ENCODE data around the gene CRK. TPM values are rescaled to one million over a fixed set of nuclear protein-coding genes. Genes with fewer than 3 reads are reported as not detected.
A peak's percentile ranks its signal among the peaks of the same experiment; 100 is the strongest.

The CRK gene
- total RNA-seq, 2 donors from 2014 or later, result 50.5 to 52.3 TPM

GRCh38 chr17:1440921-1441320 lies 15.1 kb downstream of the CRK start:
- no peaks in the 10 kb centered on the region for H3K9me3 Mint-ChIP-seq
- DNase-seq, result no peak
- H3K4me1 Mint-ChIP-seq, result peaks cover 5% of the 10 kb centered on the region

GRCh38 chr17:1438593-1439083 lies 17.4 kb downstream of the CRK start:
- Histone ChIP-seq H3K27ac (ENCODE audit: low read depth, low read length) (no peak overlapping the region), H3K4me3 (ENCODE audit: low read length) (no peak overlapping the region), H3K4me1 (ENCODE audit: control insufficient read depth, insufficient read depth, low read length) (no peaks in the 10 kb centered on the region), H3K9me3 (ENCODE audit: control insufficient read depth, low read length) (no peaks in the 10 kb centered on the region), H3K36me3 (ENCODE audit: control insufficient read depth, insufficient read depth, low read length) (peaks cover 73% of the 10 kb centered on the region), H3K9ac (ENCODE audit: extremely low read depth, low read length, poor library complexity, severe bottlenecking) (peak overlapping the region; percentile 25), H3K27me3 (ENCODE audit: control insufficient read depth, insufficient read depth, low read length, poor library complexity, severe bottlenecking) (no peaks in the 10 kb centered on the region)
- Mint-ChIP-seq H3K27ac (peak overlapping the region; percentile 77), H3K4me3 (no peak overlapping the region), H3K4me1 (peaks cover 5% of the 10 kb centered on the region), H3K36me3 (ENCODE audit: low read depth) (peaks cover 64% of the 10 kb centered on the region), H3K9me3 (no peaks in the 10 kb centered on the region), H3K27me3 (ENCODE audit: insufficient read depth) (no peaks in the 10 kb centered on the region)
- TF ChIP-seq CTCF (conservative IDR thresholded peaks at IDR 0.05), result no peak
- 74 to 91% methylated on average over 11 of the region's 11 CpGs for WGBS, 2 experiments (ENCODE audit: insufficient coverage in 1 of 2, insufficient read length in 1 of 2)
- DNase-seq, result no peak

More at GRCh38 chr17:1440921-1441320, 15.1 kb downstream of the CRK start:
- Histone ChIP-seq H3K9ac (ENCODE audit: extremely low read depth, low read length, poor library complexity, severe bottlenecking) (no peak overlapping the region), H3K9me3 (ENCODE audit: control insufficient read depth, low read length) (no peaks in the 10 kb centered on the region), H3K27ac (ENCODE audit: low read depth, low read length) (no peak overlapping the region), H3K4me3 (ENCODE audit: low read length) (no peak overlapping the region), H3K4me1 (ENCODE audit: control insufficient read depth, insufficient read depth, low read length) (no peaks in the 10 kb centered on the region), H3K27me3 (ENCODE audit: control insufficient read depth, insufficient read depth, low read length, poor library complexity, severe bottlenecking) (no peaks in the 10 kb centered on the region), H3K36me3 (ENCODE audit: control insufficient read depth, insufficient read depth, low read length) (peaks cover 60% of the 10 kb centered on the region)
- H3K4me3 Mint-ChIP-seq, result no peak overlapping the region
- H3K36me3 Mint-ChIP-seq (ENCODE audit: low read depth), result peaks cover 55% of the 10 kb centered on the region
- H3K27me3 Mint-ChIP-seq (ENCODE audit: insufficient read depth), result no peaks in the 10 kb centered on the region
- H3K27ac Mint-ChIP-seq, result no peak overlapping the region
- TF ChIP-seq CTCF (conservative IDR thresholded peaks at IDR 0.05), result no peak
- WGBS, 2 experiments (ENCODE audit: insufficient coverage in 1 of 2, insufficient read length in 1 of 2), result 96 to 100% methylated on average over 7 to 8 of the region's 8 CpGs

- H3K9me3 Mint-ChIP-seq, result no peaks in the 10 kb centered on the region
- H3K36me3 Mint-ChIP-seq (ENCODE audit: low read depth), result peaks cover 70% of the 10 kb centered on the region
- H3K36me3 ChIP-seq (ENCODE audit: control insufficient read depth, insufficient read depth, low read length), result peaks cover 77% of the 10 kb centered on the region
- no peak overlapping the region for H3K4me3 ChIP-seq (ENCODE audit: low read length)
- 92 to 93% methylated on average over 2 to 3 of the region's 3 CpGs for WGBS, 2 experiments (ENCODE audit: insufficient coverage in 1 of 2, insufficient read length in 1 of 2)
- H3K27ac Mint-ChIP-seq, result no peak overlapping the region
- H3K27ac ChIP-seq (ENCODE audit: low read depth, low read length), result no peak overlapping the region
- no peak for TF ChIP-seq CTCF (conservative IDR thresholded peaks at IDR 0.05)
- H3K4me1 ChIP-seq (ENCODE audit: control insufficient read depth, insufficient read depth, low read length), result no peaks in the 10 kb centered on the region
- H3K4me1 Mint-ChIP-seq, result peaks cover 5% of the 10 kb centered on the region
- H3K4me3 Mint-ChIP-seq, result no peak overlapping the region
- H3K9me3 ChIP-seq (ENCODE audit: control insufficient read depth, low read length), result no peaks in the 10 kb centered on the region
- DNase-seq, result no peak
- H3K27me3 ChIP-seq (ENCODE audit: control insufficient read depth, insufficient read depth, low read length, poor library complexity, severe bottlenecking), result no peaks in the 10 kb centered on the region
- H3K9ac ChIP-seq (ENCODE audit: extremely low read depth, low read length, poor library complexity, severe bottlenecking), result no peak overlapping the region
- H3K27me3 Mint-ChIP-seq (ENCODE audit: insufficient read depth), result no peaks in the 10 kb centered on the region
These were observed 20.7 kb downstream of the CRK start for GRCh38 chr17:1435326-1435725.
